GM18907 (cell line): ENCODE data around the gene DIPK1A.
"Not testable (repeated sequence)": the region's sequence is repeated elsewhere in the genome, so short reads cannot be mapped to it uniquely, and the experiment has no call there.

Experiments
- ATAC-seq: cut with Tn5 transposase; IDR thresholded peaks from one replicate; pipeline ENCODE4 v1.9.1; 2021; ENCODE audit warnings: mild to moderate bottlenecking, moderate library complexity; ENCODE audit not compliant: unreplicated experiment

Gene DIPK1A

DNA sequence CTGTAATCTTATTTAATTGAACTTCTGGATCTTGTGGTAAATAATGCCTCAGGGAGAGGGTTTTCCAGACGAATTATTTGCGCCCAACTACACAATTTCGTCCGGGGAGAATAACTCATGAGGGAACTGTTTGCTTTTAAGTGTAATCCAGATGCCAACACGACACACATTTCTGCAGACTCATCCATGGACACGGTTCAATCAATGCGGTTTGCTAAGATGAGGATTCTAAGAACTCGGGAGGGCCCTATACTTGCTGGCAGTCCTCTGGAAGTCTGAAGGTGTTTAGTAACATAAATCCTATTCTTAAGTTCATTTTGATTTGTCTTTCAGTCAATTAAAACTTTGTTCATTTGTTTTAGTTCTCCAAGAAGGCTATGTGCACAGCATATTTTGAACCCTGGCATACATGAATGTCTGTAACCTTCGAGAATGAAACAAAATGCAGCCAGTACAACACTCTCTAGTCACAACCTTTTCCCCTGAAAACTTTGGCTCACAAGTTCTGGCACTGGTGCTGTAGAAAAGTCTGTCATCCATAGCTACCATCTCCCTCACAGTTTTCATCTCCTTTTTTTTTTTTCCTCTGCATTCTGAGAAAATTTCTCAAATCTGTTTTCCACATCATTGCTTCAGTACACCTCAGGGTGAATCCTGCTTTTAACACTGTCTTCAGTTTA lies 38.8 kb downstream of the DIPK1A start:
- no peak for ATAC-seq

DNA sequence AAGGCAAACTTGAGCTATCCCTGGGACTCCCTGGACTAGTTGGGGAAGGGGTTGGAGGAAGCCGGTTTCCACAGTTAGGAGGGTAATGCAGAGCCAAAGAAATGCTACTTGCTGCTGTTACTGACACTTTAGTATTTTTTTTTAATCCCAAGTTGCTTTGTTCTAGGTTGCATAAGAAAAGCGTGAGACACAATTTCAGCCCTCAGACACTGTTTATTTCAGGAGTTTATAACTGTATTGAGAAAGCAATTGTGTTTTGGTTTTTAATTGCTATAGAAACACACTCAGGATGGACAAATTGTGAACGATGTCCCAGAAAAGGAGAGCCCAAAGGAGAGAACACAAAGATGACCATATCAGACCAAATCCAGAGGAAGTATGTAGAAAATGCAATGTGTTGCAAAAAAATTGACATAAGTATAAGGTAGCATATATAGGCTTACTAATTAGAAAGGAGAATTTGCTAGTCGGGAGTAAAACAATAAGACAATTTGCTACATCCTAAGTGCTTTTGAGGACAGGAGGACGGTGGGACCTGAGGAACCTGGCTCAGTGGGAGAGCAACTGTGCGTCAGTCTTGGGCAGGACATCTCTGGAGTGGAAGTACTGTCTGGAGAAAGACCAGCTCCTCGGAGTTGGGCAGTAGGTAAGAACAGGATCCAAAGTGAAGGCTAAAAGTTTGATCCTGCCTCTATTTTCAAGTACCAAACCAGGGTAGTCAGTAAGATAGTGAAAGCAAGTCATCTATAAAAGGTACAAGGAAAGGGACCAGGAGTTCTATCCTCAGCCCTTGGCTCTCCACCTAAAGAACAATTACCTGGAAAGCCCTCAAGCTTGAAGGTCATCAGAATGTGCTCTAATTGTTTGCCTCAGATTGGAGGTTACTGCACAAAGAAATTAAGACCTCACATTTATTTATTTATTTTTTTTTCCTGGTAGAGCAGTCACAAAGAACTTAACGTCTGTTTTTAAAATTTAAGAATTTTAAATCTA lies 39.9 kb downstream of the DIPK1A start:
- no peak for ATAC-seq

DNA sequence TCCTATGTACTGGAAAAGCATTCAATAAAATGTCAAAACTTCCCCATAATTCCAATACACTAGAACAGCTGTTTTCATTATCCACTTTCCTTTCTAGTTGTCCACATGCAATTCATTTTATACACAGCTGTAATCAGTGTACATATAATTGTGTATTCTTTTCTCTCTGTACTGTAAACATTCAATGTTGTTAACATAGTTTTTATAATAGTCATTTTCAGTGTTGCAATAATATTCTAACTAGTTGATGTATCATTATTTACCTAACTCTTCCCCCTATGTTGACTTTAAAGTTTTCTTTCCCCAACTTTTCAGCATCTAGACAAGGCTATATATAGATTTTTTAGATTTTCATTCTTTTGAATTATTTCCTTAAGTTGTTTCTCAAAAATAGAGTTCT lies 44.4 kb downstream of the DIPK1A start:
- ATAC-seq = no peak

DNA sequence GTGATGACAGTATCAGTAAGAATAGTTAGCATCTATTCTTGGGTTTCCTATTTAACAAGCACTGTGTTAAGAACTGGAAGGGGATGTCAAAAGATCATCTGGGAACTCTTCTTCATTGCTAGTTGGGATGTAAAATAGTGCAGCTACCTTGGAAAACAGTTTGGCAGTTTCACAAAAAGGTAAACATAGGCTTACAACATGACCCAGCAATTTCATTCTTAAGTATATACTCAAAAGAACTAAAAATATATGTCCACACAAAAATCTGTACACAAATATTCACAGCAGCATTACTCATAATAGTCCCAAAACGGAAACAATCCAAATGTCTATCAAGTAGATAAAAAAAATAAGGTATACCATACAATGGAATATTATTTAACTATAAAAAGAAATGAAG lies 45.7 kb downstream of the DIPK1A start:
- ATAC-seq = no peak

DNA sequence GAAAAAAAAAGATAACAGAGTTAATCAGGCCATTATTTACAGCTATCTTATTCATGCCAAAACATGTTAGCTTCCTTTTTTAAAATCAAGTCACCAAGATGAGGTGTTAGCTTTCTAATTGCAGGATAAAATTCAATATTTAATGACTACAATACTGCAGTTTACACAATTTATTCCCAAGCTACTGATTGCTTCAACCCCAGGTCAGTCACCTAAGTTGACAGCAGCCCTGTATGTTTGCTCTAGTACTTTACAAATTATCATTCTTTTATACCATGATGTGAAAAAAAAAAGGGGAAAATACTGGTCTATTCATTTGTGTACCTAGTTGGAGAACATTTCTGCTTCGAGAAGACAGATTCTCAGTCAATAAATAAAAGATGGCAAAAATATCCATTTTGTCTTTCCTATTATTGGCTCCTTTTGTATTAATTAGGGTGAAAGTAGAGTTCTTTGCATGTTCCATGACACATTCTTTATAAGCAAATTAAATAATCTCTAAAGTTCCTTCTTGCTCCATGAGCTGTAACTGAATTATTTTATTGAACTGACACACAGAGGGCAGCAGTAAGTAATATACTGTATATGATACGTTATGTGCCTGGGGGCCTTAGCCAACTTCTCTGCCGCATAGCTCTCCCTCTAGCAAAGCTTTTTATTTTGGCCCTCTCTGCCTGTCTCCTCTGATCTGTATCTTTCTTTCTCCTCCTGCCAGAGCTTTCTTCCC lies 48.0 kb downstream of the DIPK1A start:
- no peak for ATAC-seq

DNA sequence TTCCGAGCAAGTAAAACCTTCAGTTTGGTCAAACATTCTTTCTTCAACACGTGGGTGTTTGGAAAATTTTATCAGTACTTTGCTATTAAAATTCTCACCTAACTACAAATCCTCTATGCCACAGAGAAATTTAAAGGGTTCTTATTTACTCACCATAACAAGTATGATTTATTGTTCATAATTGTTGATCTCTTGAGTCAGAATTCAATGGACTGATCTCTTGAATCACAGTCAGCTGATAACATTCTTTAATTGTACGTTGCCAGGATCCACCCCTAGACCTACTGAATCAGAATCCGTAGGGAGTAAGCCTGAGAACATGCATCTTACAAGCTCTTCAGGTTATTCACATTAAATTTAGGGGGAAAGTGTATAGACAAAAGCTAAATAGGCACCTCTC lies 51.2 kb downstream of the DIPK1A start:
- no peak for ATAC-seq

DNA sequence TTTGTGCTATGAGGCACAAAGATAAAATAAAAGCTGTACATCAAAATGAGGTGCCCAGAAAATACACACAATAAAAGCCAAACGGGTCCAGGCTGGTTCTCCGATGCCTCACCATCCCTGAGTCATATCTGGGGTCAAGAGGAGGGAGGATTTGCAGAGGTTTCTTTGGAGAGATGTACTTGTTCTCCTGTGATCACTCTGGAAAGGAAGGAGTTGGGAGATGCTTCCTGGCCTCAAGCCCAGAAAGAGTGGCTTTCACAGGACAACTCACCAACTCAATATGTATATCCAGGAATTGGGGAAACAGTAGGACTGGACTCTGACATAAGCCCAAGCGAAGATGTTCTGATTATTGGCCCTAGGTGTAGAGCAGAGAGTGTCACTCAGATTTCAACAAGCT lies 51.9 kb downstream of the DIPK1A start:
- no peak for ATAC-seq

DNA sequence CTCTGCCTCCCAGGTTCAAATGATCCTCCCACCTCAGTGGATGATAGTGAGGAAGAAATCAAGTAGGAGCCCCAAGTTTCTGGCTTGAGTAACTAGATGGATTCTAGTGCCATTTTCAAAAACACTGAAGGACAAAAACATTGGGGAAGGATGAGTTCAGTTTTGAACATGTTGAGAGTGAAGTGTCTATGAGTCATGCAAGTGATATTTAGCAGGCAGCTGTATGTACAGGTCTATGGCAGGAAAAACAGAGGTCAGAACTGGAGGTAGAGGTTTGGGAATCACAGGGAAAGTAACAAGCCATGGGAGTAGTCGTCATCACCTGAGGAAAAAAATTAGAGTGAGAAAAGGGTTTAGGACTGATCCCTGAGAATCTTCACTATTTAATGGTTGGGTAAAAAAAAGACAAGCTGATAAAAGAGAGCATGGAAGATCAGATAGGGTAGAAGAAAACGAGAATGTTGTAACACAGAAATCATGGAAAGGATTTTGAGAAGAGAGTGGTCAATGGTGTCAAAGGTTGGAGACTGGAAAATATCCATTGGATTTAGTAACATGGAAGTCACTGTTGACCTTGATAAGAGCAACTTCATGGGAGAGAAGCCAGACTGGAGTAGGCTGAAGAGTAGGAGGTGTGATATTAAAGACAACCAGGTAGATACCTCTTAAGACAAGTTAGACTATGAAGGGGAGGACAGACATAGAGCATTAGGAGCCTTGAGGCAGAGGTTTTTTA lies 53.1 kb downstream of the DIPK1A start:
- no peak for ATAC-seq

DNA sequence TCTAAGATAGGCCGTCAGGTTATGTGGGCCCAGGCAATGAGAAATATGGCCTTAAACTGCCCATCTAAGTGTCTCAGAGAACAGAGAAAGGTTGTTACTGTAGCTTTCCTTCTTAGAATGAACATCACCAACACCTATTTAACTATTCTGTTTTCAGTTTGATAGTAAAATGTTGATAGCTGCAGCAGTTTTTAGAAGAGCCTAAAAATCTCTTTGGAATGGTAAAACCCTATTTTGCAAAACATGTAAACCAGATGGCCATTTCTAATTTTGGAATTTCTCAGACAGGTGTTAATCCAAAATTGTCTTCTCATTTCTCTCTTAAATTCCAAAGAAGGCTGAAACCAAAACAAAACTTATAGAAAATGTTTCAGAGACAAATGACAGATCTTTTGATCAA lies 57.5 kb downstream of the DIPK1A start:
- no peak for ATAC-seq

DNA sequence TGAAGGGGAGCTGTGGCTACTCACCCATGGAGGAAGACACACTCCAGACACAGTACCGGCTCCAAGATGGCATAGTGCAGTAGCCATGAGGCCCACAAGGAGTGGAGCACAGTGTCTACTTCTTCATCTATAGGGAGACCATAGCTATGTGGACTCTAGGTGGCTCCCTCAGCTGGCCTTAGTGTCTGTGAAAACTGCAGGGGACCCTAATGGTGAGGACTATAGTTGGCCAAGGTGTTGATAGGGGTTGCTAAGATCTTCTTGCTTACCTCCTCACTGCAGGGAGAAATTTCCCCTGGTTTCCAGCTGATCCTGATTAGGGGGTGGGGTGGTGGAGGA lies 58.9 kb downstream of the DIPK1A start:
- ATAC-seq = no peak

DNA sequence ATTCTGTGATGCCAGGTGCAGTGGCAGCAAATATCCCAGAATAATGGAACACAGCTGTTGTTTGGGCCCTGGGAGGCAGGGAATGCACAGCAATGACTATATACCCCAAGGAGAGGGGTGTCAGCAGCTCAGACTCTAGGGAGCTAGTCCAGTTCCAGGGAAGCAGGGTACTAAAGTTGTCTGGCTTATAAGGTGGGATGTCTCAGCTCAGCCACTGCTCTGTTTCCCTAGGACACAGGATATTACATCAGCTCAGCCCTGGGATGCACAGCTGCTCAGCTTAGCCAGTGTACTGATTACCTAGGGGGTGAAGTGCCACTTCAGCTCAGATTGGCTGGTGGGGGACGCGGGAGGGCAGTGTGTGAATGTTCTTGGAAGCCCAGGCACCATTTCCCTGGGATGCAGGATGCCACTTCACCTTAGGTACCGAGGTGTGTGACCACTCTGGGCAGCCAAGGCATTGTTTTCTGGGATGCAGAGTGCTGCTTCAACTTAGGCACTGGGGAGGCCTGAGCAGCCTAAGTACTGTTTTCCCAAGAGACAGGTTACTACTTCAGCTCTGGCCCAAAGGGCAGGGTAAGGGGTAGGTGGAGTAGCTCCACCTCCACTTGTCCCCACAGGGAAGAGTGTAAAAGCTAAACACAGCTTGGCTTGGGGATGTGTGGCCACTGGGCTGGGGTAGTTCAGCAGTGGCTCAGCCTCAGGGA lies 59.4 kb downstream of the DIPK1A start:
- no peak for ATAC-seq

DNA sequence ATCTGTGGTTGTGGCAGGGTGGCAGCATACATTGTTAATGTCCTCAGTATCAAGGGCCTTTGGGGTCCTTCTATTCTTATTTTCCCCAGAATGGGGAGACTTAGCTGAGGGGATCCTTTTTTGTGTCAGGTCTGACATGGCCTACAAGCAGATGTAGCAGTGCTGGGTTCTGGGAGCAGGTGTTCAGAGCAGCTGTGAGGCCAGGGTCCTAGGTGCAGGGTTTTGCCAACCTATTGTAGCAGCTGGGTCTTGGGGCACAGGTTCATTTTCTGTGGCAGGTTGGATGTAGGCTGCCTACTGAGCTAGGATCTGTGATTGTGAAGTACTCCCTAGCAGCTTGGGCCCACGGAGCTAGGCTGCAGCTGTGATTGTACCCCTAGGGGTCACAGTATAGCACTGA lies 60.1 kb downstream of the DIPK1A start:
- ATAC-seq = no peak

DNA sequence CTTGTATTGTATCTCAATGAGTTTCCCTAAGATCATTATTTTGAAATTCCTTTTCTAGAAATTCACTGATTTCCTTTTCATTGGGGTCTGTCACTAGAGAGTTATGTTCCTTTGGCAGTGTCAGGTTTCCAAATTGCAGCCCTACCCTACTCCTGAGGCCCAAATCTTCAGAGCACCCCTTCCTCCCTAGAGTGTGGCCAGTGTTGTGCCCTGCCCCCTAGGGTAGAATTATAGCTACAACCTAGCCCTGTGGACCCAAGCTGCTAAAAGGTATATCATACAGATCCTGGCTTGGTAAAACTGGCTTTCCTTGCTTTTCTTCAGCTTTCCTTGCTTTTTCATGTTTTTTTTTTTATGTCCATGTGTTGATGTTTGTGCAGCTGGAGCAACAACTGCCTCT lies 60.7 kb downstream of the DIPK1A start:
- no peak for ATAC-seq

DNA sequence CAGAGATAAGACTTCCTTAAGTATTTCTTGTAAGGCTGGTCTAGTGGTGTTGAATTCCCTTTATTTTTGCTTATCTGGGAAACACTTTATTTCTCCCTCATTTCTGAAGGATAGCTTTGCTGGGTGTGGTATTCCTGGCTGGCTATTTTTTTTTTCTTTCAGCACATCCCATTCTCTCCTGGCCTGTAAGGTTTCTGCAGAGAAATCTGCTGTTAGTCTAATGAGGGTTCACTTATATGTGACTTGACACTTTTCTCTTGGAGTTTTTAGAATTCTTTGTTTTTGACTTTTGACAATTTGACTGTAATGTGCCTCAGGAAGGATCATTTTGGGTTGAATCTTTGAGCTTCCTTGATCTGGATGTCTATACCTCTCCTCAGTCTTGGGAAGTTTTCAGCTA lies 61.5 kb downstream of the DIPK1A start:
- ATAC-seq = no peak

DNA sequence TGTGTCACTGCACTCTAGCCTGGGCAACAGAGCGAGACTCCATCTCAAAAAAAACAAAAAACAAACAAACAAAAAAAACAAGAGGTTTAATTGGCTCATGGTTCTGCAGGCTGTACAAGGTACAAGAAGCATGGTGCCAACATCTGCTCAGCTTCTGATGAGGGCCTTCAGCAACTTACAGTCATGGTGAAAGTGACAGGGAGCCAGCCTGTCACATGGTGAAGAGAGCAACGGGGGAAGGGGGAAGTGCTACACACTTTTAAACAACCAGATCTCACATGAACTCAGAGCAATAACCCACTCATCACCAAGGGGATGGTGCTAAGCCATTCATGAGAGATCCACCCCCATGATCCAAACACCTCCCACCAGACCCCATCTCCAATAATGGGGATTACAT lies 63.2 kb downstream of the DIPK1A start:
- ATAC-seq = not testable (repeated sequence)

DNA sequence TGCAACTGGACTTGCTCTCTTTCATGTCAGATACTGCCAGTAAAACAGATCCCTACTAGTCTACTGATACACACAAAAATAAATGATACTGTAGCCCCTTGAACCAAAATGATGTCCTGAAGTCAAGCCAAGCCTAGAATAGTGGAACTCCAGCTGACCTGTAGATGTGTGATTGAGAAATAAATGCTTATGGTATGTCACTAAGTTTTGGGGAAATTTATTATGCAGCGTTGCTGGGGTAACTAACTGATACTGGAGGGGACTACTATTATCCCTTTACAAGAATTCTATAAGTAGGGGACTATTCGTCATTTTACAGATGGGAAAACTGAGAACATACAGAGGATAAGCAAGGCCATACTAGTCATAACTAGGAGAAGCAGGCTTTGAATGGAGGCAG lies 73.8 kb downstream of the DIPK1A start:
- no peak for ATAC-seq

DNA sequence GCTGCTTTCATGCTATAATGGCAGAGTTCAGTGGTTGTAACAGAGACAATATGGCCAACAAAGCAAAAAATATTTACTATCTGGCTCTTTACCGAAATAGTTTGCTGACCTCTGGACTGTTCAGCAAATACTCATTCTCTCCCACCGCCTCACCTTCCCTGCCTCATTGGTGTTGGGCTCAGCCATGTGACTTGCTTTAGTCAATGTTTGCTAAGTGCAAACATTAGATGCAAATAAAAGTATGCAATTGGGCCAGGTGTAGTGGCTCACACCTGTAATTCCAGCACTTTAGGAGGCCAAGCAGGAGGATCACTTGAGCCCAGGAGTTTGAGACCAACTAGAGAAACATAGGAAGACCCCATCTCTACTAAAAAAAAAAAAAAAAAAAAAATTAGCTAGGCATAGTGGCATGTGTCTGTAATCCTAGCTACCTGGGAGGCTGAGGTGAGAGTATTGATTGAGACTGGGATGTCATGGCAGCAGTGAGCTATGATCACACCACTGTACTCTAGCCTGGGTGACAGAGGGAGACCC lies 74.3 kb downstream of the DIPK1A start:
- ATAC-seq = no peak

DNA sequence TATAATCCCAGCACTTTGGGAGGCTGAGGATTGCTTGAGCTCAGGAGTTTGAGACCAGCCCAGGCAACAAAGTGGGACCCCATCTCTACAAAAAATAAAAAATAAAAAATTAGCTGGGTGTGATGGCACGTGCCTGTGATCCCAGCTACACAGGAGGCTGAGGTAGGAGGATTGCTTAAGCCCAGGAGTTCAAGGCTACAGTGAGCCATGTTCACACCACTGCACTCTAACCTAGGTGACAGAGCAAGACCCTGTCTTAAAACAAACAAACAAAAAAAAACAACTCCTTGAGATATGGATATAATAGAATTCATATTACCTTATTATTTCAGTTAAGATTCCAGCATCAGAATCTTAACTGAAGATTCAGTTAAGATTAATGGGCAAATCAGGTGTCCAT lies 77.1 kb downstream of the DIPK1A start:
- ATAC-seq = no peak

DNA sequence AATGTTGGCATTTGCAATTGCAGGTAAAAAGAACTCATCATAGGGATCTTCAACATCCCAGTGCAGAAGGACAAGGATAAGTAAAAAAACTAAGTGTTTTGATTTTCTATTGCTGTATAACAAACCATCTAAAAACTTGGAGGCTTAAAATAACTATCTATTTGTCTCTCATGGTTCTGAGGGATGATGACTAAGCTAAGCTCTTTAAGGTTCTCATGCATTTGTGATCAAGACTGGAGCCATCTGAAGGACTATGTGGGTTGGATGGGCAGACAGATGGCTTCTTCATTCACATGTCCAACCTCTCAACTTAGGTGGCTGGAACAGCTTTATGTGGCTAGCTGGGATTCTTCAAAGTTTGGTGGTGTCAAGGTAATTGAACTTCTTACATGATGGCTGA lies 78.0 kb downstream of the DIPK1A start:
- ATAC-seq = peak; percentile 37

DNA sequence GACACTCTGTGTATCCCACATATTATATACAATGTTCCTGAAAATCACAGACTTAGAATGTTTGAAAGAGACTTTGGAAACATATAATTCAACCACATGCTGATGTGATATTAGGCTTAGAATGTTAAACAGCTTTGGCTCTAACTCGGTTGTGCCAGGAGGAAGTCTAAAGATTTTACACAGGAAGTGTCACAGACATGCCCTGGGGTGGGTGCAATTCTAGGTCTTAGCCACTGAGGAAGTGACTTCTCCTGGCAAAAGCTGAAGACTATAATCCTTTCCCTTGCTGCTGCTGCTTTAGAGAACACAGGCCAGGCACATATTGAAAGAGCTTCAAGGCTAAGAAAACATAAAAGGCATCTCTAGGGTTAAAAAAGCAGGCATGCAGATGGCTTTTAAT lies 78.4 kb downstream of the DIPK1A start:
- ATAC-seq = peak; percentile 73
